ENCODE results near the gene PRPS1.
A peak's percentile ranks its signal among the peaks of the same experiment; 100 is the strongest.

The PRPS1 gene

GRCh38 chrX:107597264-107597663, 31.0 kb upstream of the PRPS1 start:
- Histone ChIP-seq H3K4me3 (ENCODE audit: low read depth, low read length) (no peak overlapping the region), H3K27ac (ENCODE audit: extremely low read depth, low read depth, low read length) (no peak overlapping the region), H3K36me3 (ENCODE audit: control insufficient read depth in 2 of 2, insufficient read depth in 1 of 2, low read length in 2 of 2) (no peaks in the 10 kb centered on the region), H3K4me1 (ENCODE audit: control insufficient read depth, insufficient read depth, low read length) (no peaks in the 10 kb centered on the region), H3K9me3 (ENCODE audit: control insufficient read depth, insufficient read depth, low read depth, low read length) (no peaks in the 10 kb centered on the region)
- ChIA-PET CTCF (interaction anchor here (0.6 kb wide), 2 partner anchors 190 to 1565 kb away, joined by 3 read pairs; no protein-coding TSS in a partner anchor), POLR2A (no interaction called here)
- no peak for TF ChIP-seq ZNF335 (tag by site-specific recombination; conservative IDR thresholded peaks at IDR 0.05)
- TF ChIP-seq EGR2 (tag by site-specific recombination; IDR thresholded peaks at IDR 0.05; ENCODE audit: low read depth) = peak; percentile 45

- Histone ChIP-seq H3K9me3 (ENCODE audit: control insufficient read depth, insufficient read depth, low read depth, low read length) (no peaks in the 10 kb centered on the region), H3K27ac (ENCODE audit: extremely low read depth, low read depth, low read length) (no peak overlapping the region), H3K4me1 (ENCODE audit: control insufficient read depth, insufficient read depth, low read length) (no peaks in the 10 kb centered on the region), H3K36me3 (ENCODE audit: control insufficient read depth in 2 of 2, insufficient read depth in 1 of 2, low read length in 2 of 2) (no peaks in the 10 kb centered on the region), H3K4me3 (ENCODE audit: low read depth, low read length) (no peak overlapping the region)
- CTCF ChIA-PET = no interaction called here
- TF ChIP-seq KLF17 (tag by site-specific recombination; IDR thresholded peaks at IDR 0.05) = no peak
- TF ChIP-seq, protein P1, sequence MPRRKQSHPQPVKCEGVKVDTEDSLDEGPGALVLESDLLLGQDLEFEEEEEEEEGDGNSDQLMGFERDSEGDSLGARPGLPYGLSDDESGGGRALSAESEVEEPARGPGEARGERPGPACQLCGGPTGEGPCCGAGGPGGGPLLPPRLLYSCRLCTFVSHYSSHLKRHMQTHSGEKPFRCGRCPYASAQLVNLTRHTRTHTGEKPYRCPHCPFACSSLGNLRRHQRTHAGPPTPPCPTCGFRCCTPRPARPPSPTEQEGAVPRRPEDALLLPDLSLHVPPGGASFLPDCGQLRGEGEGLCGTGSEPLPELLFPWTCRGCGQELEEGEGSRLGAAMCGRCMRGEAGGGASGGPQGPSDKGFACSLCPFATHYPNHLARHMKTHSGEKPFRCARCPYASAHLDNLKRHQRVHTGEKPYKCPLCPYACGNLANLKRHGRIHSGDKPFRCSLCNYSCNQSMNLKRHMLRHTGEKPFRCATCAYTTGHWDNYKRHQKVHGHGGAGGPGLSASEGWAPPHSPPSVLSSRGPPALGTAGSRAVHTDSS (tag by site-specific recombination; IDR thresholded peaks at IDR 0.05) = 0 out of 2 replicates have a peak, but pooled peaks have one; percentile 16
- POLR2A ChIA-PET = no interaction called here
These were observed 30.5 kb upstream of the PRPS1 start for GRCh38 chrX:107597791-107598190.

GRCh38 chrX:107599450-107599861, 28.9 kb upstream of the PRPS1 start:
- no peak overlapping the region for H3K4me3 ChIP-seq (ENCODE audit: low read depth, low read length)
- no peak overlapping the region for H3K27ac ChIP-seq (ENCODE audit: extremely low read depth, low read depth, low read length)
- no peak for TF ChIP-seq ZNF660 (tag by site-specific recombination; IDR thresholded peaks at IDR 0.05)
- no peak for TF ChIP-seq ZBTB49 (tag by site-specific recombination; IDR thresholded peaks at IDR 0.05; ENCODE audit: low read depth)
- no peak for TF ChIP-seq ZNF335 (tag by site-specific recombination; conservative IDR thresholded peaks at IDR 0.05)
- TF ChIP-seq TRIM28 (IDR thresholded peaks at IDR 0.05; ENCODE audit: borderline replicate concordance, low read length) = no peak
- no peak for TF ChIP-seq ZBTB26 (tag by site-specific recombination; optimal IDR thresholded peaks at IDR 0.05)
- no peak for TF ChIP-seq ZNF621 (tag by site-specific recombination; IDR thresholded peaks at IDR 0.05)
- no peak for TF ChIP-seq IKZF3 (tag by site-specific recombination; IDR thresholded peaks at IDR 0.05)
- ChIA-PET POLR2A (interaction anchor here (0.6 kb wide), 1 partner anchor 511 kb away, joined by 3 read pairs; no protein-coding TSS in a partner anchor), CTCF (interaction anchor here (0.5 kb wide), 1 partner anchor 73 kb away, joined by 5 read pairs; no protein-coding TSS in a partner anchor)
- no peaks in the 10 kb centered on the region for H3K36me3 ChIP-seq (ENCODE audit: control insufficient read depth in 2 of 2, insufficient read depth in 1 of 2, low read length in 2 of 2)
- no peaks in the 10 kb centered on the region for H3K4me1 ChIP-seq (ENCODE audit: control insufficient read depth, insufficient read depth, low read length)
- H3K9me3 ChIP-seq (ENCODE audit: control insufficient read depth, insufficient read depth, low read depth, low read length) = no peaks in the 10 kb centered on the region

- Histone ChIP-seq H3K27ac (ENCODE audit: extremely low read depth, low read depth, low read length) (no peak overlapping the region), H3K9me3 (ENCODE audit: control insufficient read depth, insufficient read depth, low read depth, low read length) (no peaks in the 10 kb centered on the region), H3K4me3 (ENCODE audit: low read depth, low read length) (no peak overlapping the region), H3K36me3 (ENCODE audit: control insufficient read depth in 2 of 2, insufficient read depth in 1 of 2, low read length in 2 of 2) (no peaks in the 10 kb centered on the region), H3K4me1 (ENCODE audit: control insufficient read depth, insufficient read depth, low read length) (no peaks in the 10 kb centered on the region)
- TF ChIP-seq ZBTB48 (tag by site-specific recombination; IDR thresholded peaks at IDR 0.05) = no peak
- no peak for TF ChIP-seq ZNF768 (tag by site-specific recombination; IDR thresholded peaks at IDR 0.05)
- TF ChIP-seq ZNF248 (tag by site-specific recombination; IDR thresholded peaks at IDR 0.05) = no peak
- no peak for TF ChIP-seq KLF10 (tag by site-specific recombination; IDR thresholded peaks at IDR 0.05)
- POLR2A ChIA-PET = no interaction called here
- CTCF ChIA-PET = interaction anchor here (0.8 kb wide), 1 partner anchor 726 kb away, joined by 3 read pairs; no protein-coding TSS in a partner anchor
These were observed 27.9 kb upstream of the PRPS1 start for GRCh38 chrX:107600366-107600765.

Measured in HEK293 (cell line).